ENCODE results near the gene FAM53B.

Gene FAM53B

GRCh38 chr10:124741922-124742412 lies 2.2 kb downstream of the FAM53B start:
- no peak for DNase-seq

DNA sequence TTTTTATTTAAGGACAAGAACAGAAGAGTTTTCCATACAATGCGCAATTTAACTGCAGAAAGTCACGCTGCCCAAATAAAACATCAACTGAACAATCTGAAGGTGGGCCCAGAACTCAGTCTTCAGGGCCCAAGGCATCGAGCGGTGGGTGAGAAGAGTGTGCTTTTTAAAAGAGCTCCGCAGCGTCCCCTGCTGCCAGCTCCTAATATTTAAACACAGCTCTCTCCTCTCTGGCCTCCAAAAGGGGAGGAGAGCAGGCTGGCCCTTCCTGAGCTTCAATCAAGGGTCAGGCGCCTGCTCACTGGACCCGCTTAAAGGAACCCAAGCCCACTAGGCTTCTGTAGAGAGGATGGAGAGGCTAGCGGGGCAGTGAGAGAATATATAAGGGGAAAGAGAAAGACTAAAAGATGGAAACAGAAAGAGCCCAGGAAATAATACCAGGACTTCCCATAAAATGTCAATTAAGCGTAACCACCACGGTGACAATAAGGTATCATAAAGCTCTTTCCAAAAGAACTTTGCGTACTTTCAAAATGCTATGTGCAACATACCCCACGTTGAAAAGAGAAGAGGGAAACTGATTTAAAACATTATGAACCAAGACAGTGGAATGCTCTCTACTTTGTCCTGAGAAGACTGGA lies 2.8 kb downstream of the FAM53B start:
- no peak for DNase-seq

DNA sequence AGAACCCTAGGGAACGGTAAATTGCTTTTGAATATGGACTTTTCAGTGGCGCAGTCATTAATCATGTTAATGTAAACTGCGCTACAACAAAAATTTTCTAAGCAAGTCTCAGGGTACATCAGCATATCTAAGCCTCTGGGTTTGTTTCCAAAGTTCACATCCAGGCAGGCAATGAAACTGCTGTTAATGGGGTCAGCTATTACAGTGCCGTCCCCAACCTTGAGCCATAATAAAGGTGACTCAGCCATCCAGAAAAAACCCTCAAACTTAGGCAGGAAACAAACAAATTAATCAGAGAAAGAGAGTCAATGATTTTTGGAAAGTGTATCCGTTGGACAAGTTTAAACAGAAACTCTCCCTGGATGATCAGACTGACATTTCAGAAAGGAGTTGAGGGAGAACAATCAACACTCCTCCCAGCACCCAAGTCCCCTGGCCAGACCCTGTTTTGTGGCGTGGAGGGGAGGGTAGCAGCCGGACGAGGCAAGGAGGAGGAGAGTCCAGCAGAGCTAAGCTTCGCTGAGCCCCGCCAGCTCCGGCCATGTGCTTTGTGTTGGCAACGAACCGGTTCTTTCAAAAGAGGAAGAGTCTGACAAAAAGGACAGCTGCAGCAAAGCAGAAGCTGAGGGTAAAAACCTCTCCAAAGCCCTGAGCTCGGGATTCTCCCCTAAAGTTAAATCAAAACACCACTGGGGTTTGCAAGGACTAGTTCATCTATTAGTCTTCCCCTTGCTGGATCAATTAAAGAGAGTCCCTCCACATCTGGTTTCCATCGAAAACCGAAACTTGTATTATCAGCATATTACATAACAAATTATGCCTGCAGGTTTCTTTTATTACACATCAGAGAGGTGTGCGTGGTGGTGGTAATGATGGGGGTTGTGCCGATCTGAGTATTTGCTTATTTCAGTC lies 3.6 kb downstream of the FAM53B start:
- no peak for DNase-seq

- DNase-seq: no peak
Observed at GRCh38 chr10:124739986-124740368, 4.2 kb downstream of the FAM53B start.

GRCh38 chr10:124739119-124739921 lies 4.9 kb downstream of the FAM53B start:
- no peak for DNase-seq

- no peak for DNase-seq
Observed at GRCh38 chr10:124738441-124738840, 5.7 kb downstream of the FAM53B start.

DNA sequence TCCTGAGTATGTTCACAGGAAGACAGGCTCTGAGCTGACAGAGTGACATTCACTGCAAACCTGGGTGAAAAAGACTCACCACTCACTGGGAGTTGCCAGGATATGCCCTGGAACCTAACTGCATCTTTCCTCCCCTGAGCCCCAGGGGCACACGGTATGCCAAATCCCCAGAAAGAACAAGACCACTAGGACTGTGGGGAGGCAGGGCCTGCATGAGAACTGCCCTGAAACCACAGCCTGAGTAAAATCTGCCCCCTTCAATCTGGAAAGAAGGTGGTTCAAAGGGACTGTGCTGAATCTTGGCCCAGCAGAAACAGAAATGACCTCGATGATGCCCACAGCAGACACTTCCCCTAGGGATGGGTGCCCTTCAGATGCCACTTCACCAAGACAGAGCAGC lies 6.5 kb downstream of the FAM53B start:
- no peak for DNase-seq

GRCh38 chr10:124737221-124737620 lies 7.0 kb downstream of the FAM53B start:
- no peak for DNase-seq

- DNase-seq: no peak
Observed at GRCh38 chr10:124736491-124737136, 7.6 kb downstream of the FAM53B start.

- no peak for DNase-seq
Observed at GRCh38 chr10:124735491-124736286, 8.5 kb downstream of the FAM53B start.

DNA sequence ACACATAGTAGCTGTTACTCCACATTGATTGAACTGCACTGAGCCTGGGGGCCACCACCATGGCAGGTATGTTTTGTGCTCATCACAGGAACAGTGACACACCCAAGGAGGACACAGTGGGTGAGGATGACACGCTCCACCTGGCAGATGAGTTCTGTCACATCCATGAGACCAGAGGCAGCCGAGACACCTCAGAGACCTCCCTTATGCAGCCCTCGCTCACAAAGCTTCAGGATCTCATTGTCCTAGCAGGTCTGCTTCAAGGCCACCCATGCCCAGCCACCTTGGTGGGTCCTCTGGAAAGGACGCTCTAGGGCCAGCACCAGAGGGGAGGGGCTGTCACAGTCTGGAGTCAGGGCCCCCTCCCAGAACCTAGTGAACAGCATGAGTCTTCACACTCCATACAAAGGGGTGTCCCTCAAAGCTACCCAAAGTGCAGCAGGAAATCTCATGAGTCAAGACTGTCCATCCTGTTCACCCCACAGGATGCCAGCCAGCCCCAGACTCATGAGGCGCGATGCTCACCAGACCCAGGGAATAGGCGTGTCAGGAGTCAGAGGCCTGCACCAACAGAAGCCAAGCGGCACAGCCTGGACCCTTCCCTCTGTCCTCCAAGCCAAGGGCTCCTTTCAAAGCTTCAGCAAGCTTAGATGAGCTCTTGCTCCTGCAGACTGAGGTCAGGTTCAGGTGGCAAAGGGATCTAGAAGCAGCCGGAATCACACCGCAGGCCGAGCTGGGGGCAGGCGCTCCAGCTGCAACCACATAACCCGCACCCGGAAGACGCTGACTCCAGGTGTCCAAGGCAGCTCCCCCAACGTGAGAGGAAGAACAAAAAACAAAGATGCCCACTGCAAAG lies 9.6 kb downstream of the FAM53B start:
- DNase-seq: no peak

GRCh38 chr10:124733571-124734245 lies 10.5 kb downstream of the FAM53B start:
- DNase-seq: no peak

DNA sequence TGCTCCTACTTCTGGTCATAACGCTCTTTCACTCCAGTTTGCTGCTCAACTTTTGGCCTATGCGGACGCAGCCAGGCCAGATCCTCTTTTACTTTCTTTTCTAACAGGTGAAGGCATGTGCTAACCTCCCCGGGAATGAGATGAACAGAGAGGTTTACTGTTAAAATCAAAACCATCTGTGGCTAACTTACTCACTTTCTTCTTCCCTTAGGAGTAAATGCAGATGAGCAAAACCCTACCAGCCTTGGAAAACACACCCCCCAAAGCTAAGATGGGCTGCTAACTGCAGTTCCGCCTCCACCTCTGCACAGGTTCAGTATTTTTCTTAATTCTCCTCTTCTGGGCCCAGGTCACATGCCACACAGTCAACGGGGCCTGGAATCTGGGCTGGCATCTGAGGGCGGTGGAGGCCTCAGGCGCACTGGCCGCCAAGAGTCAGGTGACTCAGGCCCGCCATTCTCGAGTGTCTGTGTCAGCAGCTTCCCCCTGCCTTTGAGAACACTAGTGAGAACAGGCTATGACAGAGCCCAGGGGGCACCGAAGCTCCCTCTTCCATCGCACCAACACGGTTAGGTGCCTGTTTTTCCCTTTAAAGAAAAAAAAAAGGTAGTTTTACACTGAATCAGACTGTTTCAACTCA lies 11.1 kb downstream of the FAM53B start:
- DNase-seq: peak; percentile 83

- DNase-seq: no peak
Observed at GRCh38 chr10:124731551-124731950, 12.6 kb downstream of the FAM53B start.

GRCh38 chr10:124730790-124731189 lies 13.4 kb downstream of the FAM53B start:
- no peak for DNase-seq

DNA sequence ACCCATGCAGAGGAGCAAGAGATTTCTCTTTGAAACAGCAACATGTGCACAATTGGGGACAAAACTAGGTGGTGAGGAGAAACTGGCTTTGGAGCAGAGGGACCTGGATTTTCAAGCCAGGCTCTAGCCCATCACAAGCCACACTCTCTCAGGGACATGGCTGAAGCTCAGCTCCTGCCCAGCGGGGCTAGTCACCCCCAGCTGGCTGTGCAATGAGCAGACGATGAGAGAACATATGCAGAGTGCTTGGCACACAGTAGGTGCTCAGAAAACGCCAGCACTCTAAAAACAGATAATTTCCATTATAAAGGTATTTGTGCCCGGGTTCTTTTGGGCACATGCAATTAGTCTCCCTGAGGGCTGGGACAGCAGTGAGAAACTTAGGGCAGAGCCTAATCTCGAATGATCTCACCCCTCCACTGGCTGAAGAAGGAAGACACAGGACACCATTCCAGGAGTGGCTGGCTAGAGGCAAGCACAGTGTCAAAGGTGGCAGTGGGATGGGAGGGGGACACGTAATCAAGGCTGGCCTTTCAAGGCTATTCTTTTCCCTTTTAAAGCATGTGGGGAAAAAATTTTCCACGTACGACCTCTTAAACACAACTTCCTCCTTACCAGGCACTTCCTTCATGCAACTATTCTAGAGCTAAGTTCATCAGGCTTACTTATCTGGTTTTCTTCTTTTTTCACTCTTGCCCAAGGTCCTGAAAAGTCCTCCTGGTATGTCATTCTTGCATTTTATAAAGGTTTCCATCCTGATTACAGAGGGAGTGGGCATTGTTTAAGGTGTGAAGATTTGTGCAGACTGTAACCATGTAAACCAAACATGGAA lies 15.1 kb downstream of the FAM53B start:
- no peak for DNase-seq

- DNase-seq: no peak
Observed at GRCh38 chr10:124728071-124728829, 15.9 kb downstream of the FAM53B start.

- DNase-seq: no peak
Observed at GRCh38 chr10:124727361-124727960, 16.7 kb downstream of the FAM53B start.
